GM21390 (cell line): ENCODE data around the gene RBP5.
"Not testable (repeated sequence)": the region's sequence is repeated elsewhere in the genome, so short reads cannot be mapped to it uniquely, and the experiment has no call there.

Source experiments
- ATAC-seq: cut with Tn5 transposase; IDR thresholded peaks from one replicate; pipeline ENCODE4 v1.9.1; 2021; ENCODE audit not compliant: unreplicated experiment

Gene RBP5

DNA sequence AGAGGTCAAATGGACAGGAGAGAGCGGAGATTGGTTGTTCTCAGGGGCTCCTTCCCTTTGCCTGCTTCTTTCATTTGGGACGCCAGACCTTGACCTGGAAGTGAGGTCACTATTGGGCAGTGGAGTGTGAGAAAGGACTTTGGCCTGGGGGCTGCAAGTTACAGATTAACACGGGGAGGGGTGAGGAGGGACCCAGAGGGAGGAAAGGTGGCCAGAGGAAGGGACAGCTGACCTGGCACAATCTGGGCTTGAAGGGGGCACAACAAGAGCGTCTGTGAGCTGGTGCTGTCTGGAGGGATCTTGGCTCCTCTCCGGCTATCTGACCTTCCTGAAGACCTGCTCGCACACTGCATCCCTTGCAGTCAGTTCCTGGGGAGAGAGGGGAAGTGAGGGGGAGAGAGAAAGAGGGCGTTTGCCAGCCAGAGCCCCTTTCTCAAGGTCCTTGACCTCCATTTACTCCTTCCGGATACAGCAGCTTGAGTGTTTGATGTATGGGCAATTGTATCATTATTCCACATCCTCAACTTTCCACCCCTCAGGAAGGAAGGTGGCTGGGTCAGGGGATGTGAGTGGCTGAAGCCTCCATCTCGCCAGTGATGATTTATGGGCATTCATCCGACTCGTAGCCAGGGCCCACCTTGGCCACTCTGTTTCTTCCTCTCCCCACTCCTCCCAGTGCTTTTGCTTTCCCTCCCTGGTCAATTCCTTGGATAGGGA is 4.7 kb downstream of the RBP5 start:
- no peak for ATAC-seq

DNA sequence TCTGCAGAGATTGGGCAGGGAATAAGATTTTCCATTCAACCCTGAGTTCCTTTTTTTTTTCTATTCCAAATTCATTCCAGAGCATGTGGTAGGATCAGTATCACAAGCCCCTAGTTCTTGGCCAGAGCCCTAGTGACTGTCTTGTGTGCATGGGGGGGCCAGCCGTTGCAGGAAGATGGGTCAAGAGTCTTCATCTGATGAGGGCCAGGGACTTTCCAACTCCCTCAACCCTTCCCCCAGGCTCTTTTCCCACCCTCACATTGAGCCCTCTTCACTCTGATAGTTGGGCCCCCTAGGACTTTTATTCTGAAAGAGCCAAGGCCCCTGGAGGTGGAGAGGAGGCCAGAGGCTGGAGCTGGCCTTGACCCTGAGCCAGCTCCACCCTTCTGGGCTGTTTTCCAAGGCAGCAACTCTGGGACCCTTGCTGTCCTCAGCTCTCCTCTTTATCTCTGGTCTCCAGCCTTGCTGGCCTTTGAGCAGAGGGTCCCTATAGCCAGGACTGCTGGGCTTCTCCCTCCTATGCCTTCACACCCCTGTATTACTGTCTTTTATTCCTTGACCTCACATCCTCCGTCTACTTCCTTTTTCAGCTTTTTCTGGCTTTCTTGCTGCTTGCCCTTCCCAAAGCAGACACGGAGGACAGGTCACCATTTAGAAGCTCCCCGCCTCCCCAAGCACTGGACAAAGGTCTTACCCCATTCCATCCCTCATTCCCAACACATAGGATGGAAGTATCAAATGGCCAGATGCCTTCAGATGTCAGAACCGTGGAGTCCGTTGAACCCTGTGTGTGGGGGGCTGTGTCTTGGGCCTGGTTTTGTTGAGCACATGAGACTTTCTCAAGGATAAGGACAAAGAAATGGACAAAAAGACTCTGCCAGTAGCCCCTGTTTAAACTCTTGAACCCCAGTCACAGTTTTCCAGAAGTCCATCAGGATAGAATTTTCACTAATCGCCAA is 5.6 kb downstream of the RBP5 start:
- no peak for ATAC-seq

DNA sequence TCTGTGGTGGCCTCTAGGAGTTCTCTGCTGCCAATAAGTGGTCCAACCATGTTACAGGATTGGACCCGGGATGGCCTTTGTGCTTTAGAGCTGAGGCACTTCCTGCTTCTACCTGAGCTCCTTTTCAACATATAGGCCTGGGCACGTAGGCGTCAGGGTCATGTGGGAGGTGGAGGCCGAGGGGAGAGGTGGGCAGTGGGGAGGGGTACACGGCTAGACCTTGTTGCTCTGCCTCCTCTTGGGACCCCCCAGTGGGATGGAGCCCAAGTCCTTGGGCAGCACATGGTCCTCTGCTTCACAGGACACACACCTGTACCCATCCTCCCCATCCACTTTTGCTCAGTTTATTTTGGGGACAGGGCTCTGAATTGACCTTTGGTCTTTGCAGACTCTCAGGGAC is 7.4 kb downstream of the RBP5 start:
- no peak for ATAC-seq

DNA sequence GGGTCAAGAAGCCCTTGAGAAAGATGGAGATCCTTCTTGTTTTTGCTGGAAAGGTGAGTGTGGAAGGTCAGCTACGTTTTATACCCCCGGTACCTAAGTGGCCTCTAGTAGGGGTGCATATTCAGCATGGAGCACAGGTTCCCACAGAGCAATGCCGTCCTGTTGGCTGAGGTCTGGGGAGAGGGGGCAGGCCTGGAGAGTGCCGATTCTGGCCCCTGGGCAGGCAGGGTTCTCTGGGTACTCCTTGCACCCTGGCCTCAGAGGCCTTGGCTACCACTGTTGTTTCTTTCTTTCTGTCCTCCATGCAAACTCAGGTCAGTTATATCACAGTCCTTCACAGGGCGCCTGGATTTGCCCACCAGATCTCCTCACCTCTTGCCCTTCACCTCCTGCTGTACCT is 8.5 kb downstream of the RBP5 start:
- no peak for ATAC-seq

DNA sequence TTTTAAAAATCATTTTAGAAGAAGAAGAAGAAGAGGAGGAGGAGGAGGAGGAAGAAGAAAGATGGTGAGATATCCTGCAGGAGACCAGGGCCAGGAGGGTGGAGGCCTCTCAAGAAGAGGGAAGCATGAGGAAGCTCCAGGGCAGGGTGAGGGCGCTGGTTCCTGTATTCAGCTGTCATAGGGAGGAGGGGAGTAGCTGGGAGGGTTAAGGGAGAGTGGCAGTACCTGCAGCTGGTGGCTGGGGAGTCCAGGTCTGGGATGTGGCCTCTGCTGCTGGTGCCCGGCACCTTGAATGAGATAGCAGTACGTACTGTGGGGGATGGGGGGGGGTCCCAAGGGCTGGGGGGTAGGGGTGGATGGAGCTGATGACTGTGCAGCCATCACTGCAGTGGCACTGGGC is 9.8 kb downstream of the RBP5 start:
- no peak for ATAC-seq

DNA sequence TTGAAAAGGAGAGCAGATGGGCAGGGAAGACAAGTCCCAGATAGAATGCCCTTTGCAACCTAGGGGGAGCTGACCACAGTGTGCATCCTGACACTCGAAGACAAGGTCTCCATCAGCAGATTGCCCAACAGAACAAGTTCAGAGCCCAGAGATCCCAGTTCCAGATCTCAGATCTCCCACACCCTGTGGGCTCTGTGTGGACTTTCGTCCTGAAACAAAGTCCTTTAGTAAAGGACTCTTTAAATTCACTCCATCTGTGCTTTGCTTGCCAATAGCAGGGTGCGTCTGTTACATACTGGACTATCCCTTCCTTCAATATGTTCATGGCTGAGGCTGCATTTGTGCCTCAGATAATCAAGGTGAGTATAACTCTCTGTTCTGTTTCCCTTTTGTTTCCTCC is 11.0 kb downstream of the RBP5 start:
- ATAC-seq: no peak

DNA sequence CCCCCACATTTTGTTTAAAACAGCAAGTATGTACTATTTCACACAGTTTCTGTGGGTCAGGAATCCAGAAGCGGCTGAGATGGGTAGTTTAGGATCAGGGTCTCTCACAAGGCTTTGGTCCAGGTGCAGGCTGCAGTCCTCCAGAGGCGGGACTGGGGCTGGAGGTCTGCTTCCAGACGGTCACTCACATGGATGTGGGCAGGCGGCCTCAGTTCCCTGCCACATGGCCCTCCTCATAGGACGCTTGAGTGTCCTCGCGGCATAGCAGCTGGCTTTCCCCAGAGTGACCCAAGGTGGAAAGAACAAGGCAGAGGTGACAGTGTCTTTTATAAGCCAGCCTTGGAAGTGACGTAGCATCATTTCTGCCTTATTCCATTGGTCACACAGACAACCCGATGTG is 11.8 kb downstream of the RBP5 start:
- no peak for ATAC-seq

DNA sequence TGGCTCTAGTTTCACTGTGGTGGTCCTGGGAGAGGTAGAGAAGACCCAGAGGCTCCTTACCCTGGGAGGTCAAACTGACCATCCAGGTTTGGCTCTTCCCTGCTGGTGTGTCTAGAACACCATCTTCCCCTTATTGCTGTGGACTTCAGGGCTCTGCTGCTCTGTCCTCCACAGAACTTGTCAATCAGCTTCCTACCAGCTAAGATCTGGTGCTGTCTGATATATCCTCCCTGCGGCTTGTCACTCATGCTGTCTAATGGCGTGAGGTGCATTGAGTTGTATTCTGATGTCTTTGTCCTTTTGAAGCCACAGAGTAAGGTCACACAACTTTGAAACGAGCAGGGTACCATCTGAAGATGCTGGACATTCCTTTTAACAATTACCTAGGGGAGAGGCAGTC is 12.5 kb downstream of the RBP5 start:
- ATAC-seq: no peak

DNA sequence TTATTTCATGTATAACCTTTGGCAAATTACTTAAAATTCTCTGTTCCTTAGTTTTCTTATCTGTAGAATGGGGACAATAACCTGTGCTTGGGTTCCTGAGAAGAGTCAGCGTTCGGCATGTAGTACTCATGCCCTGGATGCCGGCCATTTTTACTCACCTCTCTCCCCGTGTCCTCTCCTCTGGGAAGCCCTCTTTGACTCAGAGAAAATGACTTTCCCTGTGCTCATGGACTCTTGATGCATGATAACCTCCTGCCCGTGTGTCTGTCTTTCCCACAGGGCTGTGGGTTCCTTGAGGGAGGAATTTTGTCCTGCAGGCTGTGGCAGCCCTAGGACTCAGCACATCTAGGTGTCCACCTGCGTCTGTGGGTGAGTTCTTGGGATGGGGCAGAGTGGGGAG is 13.8 kb downstream of the RBP5 start:
- no peak for ATAC-seq

DNA sequence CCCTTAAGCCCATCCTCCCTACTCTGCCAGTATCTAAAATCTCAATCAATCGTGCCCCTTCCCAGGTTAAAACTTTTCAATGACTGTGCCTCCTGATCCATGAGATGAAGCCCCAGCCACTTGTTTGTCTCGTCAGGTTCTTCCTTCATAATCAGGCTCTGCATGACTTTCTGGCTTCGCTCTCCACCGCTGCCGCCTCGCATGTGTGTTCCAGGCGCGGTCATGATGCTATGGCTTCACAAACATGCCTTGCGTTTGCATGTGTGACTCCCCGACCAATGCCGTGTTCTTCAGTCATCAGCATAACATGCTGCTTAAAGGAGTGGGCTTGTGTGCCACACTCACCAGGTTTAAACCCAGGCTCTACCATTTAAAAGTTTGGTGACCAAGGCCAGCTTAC is 14.7 kb downstream of the RBP5 start:
- ATAC-seq: no peak

DNA sequence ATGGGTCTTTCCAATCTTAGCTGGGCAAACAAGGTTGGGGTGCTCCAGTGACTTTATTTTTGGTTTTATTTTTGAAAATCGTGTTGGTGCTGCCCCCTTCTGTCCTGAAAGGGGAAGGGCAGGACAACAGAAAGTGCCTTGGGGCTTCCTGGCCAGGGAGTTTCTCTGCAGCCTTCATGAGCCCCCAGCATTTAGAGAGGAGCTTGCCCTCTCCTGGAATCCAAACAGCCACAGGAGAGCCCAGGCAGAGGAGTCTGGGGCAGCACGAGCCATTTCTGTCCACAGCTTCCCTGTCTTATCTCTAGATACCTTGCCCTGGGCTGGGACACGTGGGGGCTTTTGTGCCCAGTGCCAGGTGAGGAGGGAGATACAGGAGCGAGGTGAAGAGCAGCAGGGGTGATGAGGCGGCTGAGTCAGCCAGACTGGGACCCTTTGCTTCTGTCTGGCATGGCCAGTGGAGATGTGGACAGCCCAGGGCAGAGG is 15.3 kb downstream of the RBP5 start:
- ATAC-seq: no peak

DNA sequence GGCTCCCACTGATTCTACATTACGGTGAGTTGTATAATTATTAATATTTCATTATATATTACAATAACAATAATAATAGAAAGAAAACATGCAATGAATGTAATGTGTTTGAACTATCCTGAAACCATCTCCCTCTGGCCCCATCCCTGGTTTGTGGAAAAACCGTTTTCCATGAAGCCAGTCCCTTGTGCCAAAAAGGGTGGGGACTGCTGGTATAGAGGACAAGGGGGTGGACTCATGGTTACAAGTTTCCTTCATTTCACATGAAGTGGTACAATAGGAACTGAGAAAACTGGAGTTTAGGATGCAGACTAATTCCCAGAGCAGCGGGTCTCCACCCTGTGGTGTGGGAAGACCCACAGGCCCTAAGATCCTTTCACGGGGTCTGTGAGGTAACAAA is 16.6 kb downstream of the RBP5 start:
- ATAC-seq: no peak

DNA sequence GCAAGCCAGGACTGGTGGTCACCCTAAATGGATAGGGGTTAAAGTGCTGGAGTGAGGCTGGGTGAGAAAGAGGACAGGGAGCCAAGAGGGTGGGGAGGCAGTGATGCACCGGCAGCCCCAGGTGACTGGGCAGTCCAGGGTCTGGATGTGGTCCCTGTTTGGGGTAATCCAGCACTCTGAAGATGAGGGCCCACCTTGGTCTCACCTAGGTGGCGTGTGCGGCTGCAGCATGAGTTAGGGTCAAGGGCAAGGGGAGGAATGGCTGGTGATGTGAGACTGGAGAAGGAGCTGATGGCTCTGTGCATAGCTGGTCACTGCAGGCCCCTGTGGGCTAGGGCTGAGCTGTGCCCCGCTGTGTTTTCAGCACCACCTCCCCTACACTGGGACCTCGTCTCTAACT is 18.0 kb downstream of the RBP5 start:
- ATAC-seq: no peak

DNA sequence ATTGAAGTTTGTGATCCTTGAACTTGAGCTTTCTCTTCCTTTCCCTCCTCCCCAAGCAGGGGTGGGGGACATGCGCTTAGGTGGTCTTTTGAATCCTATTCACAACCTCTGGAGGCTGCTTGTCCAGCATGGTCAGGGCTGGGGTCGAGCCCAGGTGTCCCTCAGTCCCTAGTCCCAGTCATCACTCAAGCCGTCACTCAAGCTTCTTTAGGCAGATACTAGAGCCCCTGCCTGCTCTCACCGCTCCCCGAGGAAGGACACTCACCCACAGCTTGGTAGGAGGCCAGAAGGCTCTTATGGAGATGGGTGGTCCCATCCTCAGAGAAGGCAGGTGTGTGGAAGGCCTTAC is 19.1 kb downstream of the RBP5 start:
- no peak for ATAC-seq

DNA sequence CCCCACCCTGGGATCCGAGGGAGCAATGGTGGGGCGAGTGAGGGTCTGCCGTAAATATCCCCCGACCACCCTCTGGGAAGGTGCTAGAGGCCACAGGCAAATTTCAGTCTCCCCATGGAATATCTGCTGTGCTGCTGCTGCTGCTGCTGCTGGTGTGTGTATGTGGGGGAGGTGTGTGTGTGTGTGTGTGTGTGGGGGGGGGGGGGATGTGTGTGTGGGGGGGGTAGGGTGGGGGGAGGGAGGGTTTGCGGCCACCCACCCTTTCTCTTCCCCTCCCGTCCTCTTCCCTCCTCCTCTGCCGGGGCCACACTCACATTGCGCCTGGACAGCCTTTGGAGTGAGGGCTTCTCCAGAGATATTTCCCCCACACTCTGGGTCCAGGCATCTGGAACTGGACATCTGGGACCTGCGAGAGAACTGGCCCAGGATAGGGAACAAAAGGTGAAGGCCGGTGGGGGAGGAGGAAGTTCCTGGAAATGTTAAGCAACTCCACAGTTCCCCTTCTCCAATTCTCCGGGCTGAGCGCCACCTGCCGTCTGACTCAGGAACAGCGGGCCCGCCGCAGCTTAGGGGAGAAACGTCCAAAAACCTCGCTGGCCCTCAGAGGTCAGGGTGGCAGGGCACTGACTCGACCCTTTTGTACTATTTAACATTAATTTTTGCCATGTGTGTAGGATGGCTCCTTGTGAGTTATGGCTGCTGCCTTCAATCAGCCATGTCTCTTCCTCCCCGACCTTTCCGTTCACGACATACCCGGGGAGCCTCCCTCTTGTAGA is 19.7 kb downstream of the RBP5 start, which contains the start of gene C1RL:
C1RL (minus strand) TSS at position 419 of the 776 bp plus-strand sequence; CDS start at position 385, 34 bp downstream.
- peak; percentile 34 for ATAC-seq

DNA sequence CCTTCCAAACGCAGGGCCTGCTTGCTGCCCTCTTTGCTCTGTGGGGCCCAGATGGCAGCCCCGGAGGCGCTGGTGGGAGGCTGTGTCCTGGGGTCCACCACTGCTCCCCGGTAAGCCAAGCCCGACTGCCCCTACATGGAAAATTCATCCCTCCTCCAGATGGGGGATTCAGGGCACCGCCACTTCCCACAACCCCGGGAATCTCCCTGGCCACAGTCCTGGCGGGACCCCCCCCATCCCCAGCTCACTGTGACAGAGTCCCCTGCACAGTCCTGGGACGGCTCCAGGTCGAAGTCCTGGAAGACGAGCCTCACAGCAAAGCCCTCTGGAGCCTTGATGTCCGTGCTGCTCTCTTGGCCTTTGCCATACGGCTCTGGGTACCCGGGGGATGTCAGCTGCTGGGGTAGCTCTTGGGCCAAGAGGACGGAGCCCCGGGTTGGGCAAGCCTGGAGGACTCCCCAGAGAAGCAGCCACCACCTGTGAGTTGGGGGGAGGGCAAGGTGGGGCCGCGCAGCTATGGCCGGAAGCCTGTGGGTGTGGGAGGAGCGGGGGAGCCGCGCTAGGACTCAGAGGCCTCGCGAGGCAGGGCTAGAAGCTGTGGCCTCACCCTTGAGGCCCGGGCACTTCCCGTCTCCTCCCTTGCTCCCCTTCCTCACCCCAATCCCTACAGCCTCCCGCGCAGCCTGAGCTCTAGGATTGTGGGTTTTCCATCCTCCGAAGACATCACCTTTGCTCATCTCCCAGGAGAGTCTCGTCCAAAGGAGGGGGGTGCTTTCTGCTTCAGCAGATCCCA is 20.5 kb downstream of the RBP5 start:
- peak; percentile 92 for ATAC-seq

DNA sequence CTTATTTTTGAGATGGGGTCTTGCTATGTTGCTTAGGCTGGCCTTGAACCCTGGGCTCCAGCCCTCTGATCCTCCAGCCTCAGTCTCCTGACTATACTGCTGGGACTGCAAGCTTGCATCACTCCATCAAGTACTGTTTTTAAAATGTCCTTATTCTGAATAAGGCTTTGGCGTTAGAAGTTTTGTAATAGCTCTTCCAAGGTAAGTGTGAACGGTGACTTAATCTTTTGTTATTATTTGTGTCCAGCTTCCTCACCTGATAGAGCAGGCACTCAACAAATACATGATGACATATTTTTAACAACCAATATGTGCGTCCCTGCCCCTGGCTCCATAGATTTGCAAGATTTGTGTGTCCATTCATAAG is 21.1 kb downstream of the RBP5 start:
- no peak for ATAC-seq

DNA sequence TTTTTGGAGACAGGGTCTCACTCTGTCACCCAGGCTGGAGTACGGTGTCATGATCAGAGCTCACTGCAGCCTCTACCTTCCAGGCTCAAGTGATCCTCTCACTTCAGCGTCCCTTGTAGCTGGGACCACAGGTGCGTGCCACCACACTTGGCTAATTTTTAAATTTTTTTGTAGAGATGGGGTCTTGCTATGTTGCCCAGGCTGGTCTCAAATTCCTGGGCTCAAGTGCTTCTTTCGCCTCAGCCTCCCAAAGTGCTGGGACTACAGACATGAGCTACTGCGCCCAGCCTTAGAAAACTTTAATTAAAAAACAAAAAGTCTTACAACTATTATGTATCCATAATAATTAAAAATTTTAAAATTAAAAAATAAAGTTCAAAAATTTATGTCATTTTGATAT is 21.5 kb downstream of the RBP5 start:
- not testable (repeated sequence) for ATAC-seq

DNA sequence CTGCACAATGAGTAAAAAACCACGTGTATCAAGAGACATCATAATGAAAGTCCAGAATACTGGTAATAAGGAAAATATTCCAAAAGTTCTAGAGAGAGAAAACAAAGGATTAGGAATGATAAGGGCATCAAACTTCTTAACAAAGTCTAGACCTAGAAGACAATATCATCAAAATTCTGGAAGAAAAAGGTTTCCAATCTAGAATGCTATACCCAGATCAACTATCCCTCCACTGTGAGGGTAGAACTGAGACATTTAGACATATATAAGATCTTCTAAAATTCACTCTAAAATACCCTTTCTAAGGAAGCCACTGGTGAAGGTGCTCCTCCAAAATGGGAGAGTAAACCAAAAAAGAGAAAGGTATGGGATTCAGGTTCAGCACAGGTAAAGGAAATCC is 22.6 kb downstream of the RBP5 start:
- no peak for ATAC-seq

DNA sequence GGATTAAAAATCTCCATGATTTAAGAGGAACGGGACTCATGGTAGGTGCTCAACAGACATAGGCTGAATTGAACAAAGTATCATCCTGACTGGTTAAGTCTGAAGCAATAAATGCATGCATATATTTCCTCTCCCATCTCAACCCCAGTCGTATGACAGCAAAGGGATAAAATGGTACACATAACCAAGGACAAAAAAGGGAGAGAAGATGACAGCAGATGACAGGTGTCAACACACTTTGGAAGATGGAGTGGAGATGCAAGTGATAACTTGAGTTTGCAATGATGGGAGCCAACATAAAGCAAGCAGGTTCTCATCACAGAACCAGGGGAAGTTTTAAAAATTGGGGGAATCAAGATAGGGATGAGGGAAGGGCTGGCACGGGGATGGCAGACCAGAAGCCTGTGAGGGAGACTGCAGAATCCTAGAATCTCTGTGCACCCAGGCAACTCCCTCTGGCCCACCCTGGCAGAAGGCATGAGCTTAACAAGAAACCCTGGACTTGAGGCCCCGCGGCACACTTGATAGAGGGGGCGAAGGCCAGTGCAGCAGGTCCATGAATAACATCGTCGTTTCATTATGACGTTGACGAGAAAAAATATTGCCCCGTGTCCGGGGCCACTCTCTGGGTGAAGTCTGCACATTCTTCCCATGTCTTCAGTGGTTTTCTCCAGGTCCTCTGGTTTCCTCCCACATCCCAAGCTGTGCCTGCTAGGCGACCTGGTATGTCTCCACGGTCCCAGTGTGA is 24.7 kb downstream of the RBP5 start:
- ATAC-seq: no peak
